Measurements from ENCODE around the gene NUDT17.

Gene NUDT17

GRCh38 chr1:145891143-145891542 is 45.7 kb downstream of the NUDT17 start:
- FAIRE-seq, result no peak
- DNase-seq (ENCODE audit: insufficient read length, low spot score), result no peak
- no peak for TF ChIP-seq POLR2A (IDR thresholded peaks at IDR 0.05; ENCODE audit: low read depth, low read length)

GRCh38 chr1:145891587-145892485 is 46.4 kb downstream of the NUDT17 start:
- DNase-seq (ENCODE audit: insufficient read length, low spot score), result peak; percentile 88
- FAIRE-seq, result peak; percentile 92
- TF ChIP-seq POLR2A (IDR thresholded peaks at IDR 0.05; ENCODE audit: low read depth, low read length), result peak; percentile 37; the same call in 1 of the 2 replicates

- FAIRE-seq (no peak), DNase-seq (ENCODE audit: insufficient read length, low spot score) (no peak)
- no peak for TF ChIP-seq POLR2A (IDR thresholded peaks at IDR 0.05; ENCODE audit: low read depth, low read length)
These were observed 47.2 kb downstream of the NUDT17 start for GRCh38 chr1:145892486-145893087.

GRCh38 chr1:145893306-145894055 is 48.1 kb downstream of the NUDT17 start:
- no peak for TF ChIP-seq POLR2A (IDR thresholded peaks at IDR 0.05; ENCODE audit: low read depth, low read length)

GRCh38 chr1:145895471-145895870 is 50.0 kb downstream of the NUDT17 start:
- no peak for FAIRE-seq
- DNase-seq (ENCODE audit: insufficient read length, low spot score), result no peak
- TF ChIP-seq POLR2A (IDR thresholded peaks at IDR 0.05; ENCODE audit: low read depth, low read length), result no peak

More at GRCh38 chr1:145893306-145894055, 48.1 kb downstream of the NUDT17 start:
- FAIRE-seq, result no peak
- no peak for DNase-seq (ENCODE audit: insufficient read length, low spot score)

GRCh38 chr1:145897969-145898368 is 52.5 kb downstream of the NUDT17 start:
- FAIRE-seq (no peak), DNase-seq (ENCODE audit: insufficient read length, low spot score) (no peak)

More at GRCh38 chr1:145897969-145898368, 52.5 kb downstream of the NUDT17 start:
- no peak for TF ChIP-seq POLR2A (IDR thresholded peaks at IDR 0.05; ENCODE audit: low read depth, low read length)
